Liver (tissue), 9 donors: Measurements from ENCODE around the gene SHC4. TPM values are rescaled to one million over a fixed set of nuclear protein-coding genes. Genes with fewer than 3 reads are reported as not detected.

Source experiments
- DNase-seq: peaks from one replicate; pipeline ENCODE4 v3.0.0-alpha.2; 2017; ENCODE audit warnings: low spot score
- H3K27ac ChIP-seq, 2 donors: one replicate each; pipeline ENCODE4 v1.7.0; 2013; ENCODE audit warnings: inconsistent platforms in 2 of 2, low read length in 2 of 2, control low read depth in 1 of 2, low read depth in 1 of 2, mild to moderate bottlenecking in 1 of 2
- H3K27me3 ChIP-seq, 4 donors: one replicate each; pipeline versions ENCODE4 v1.6.1 to v1.7.0; 2013; ENCODE audit warnings: low read length in 3 of 4, inconsistent platforms in 1 of 4, mild to moderate bottlenecking in 1 of 4, moderate library complexity in 1 of 4; ENCODE audit not compliant: control insufficient read depth in 4 of 4, insufficient read depth in 4 of 4
- H3K36me3 ChIP-seq, 4 donors: one replicate each; pipeline versions ENCODE4 v1.6.1 to v1.7.0; 2013; ENCODE audit warnings: low read length in 3 of 4, mild to moderate bottlenecking in 3 of 4, low read depth in 1 of 4, moderate library complexity in 1 of 4; ENCODE audit not compliant: control insufficient read depth in 4 of 4, insufficient read depth in 3 of 4
- H3K4me1 ChIP-seq, 4 donors: one replicate each; pipeline versions ENCODE4 v1.6.1 to v1.7.0; 2013; ENCODE audit warnings: low read length in 3 of 4, mild to moderate bottlenecking in 3 of 4, moderate library complexity in 1 of 4; ENCODE audit not compliant: control insufficient read depth in 4 of 4, insufficient read depth in 4 of 4
- H3K4me3 ChIP-seq, 3 donors: one replicate each; pipeline versions ENCODE4 v1.6.1 to v1.7.0; 2013; ENCODE audit warnings: low read length in 3 of 3, control low read depth in 1 of 3, low read depth in 1 of 3, mild to moderate bottlenecking in 1 of 3
- H3K9ac ChIP-seq, 2 donors: one replicate each; pipeline ENCODE4 v1.7.0; 2013; ENCODE audit warnings: low read length in 2 of 2, mild to moderate bottlenecking in 2 of 2, moderate library complexity in 2 of 2, control low read depth in 1 of 2, low read depth in 1 of 2
- H3K9me3 ChIP-seq, 4 donors: one replicate each; pipeline versions ENCODE4 v1.6.1 to v1.7.0; 2013; ENCODE audit warnings: low read length in 3 of 4; ENCODE audit not compliant: control insufficient read depth in 4 of 4
- EGR1 ChIP-seq, 2 donors: IDR thresholded peaks; 2 replicates each; pipeline ENCODE4 v1.6.1; 2016 to 2018; ENCODE audit warnings: antibody characterized with exemption in 2 of 2, low read depth in 2 of 2
- FOXA1 ChIP-seq: IDR thresholded peaks from 2 replicates; pipeline ENCODE4 v1.6.1; 2016; ENCODE audit warnings: antibody characterized with exemption
- FOXA2 ChIP-seq: IDR thresholded peaks from 2 replicates; pipeline ENCODE4 v1.6.1; 2016; ENCODE audit warnings: antibody characterized with exemption
- GABPA ChIP-seq, 2 donors: IDR thresholded peaks in 1 of 2; conservative IDR thresholded peaks in 1 of 2; 2 replicates each; pipeline ENCODE4 v1.6.1; 2016; ENCODE audit warnings: antibody characterized with exemption in 2 of 2, mild to moderate bottlenecking in 1 of 2, moderate library complexity in 1 of 2
- HNF4A ChIP-seq, 2 donors: conservative IDR thresholded peaks; 2 replicates each; pipeline ENCODE4 v1.6.1; 2016; ENCODE audit warnings: antibody characterized with exemption in 2 of 2, mild to moderate bottlenecking in 2 of 2
- HNF4G ChIP-seq: IDR thresholded peaks from 2 replicates; pipeline ENCODE4 v1.6.1; 2016; ENCODE audit warnings: antibody characterized with exemption
- JUND ChIP-seq, 2 donors: IDR thresholded peaks; 2 replicates each; pipeline ENCODE4 v1.6.1; 2016; ENCODE audit warnings: antibody characterized with exemption in 2 of 2
- NR2F2 ChIP-seq: IDR thresholded peaks from 2 replicates; pipeline ENCODE4 v1.6.1; 2016; ENCODE audit warnings: antibody characterized with exemption
- RAD21 ChIP-seq, 2 donors: IDR thresholded peaks; 2 replicates each; pipeline ENCODE4 v1.6.1; 2016; ENCODE audit warnings: antibody characterized with exemption in 2 of 2, mild to moderate bottlenecking in 2 of 2
- RXRA ChIP-seq, 2 donors: IDR thresholded peaks; 2 replicates each; pipeline ENCODE4 v1.6.1; 2017 to 2018; ENCODE audit warnings: antibody characterized with exemption in 2 of 2, mild to moderate bottlenecking in 1 of 2
- SP1 ChIP-seq: IDR thresholded peaks from 2 replicates; pipeline ENCODE4 v1.6.1; 2018; ENCODE audit warnings: antibody characterized with exemption, mild to moderate bottlenecking
- TAF1 ChIP-seq: conservative IDR thresholded peaks from 2 replicates; pipeline ENCODE4 v1.6.1; 2016; ENCODE audit warnings: antibody characterized with exemption, mild to moderate bottlenecking
- YY1 ChIP-seq: IDR thresholded peaks from 2 replicates; pipeline ENCODE4 v1.6.1; 2016; ENCODE audit warnings: antibody characterized with exemption, mild to moderate bottlenecking
- polyA plus RNA-seq, 2 donors: library from polyadenylated mRNA; stranded (reverse) in 1 of 2; unstranded in 1 of 2; fragments of 200-250 nt in 1 of 2; fragments of >200 nt in 1 of 2; fragmentation: Nextera tagmentation in 1 of 2; extraction: Ambion mirVana in 1 of 2; gene quantifications; one replicate each; pipeline versions ENCODE4 v1.2.1 to v1.2.3, GENCODE V29; 2013 to 2015
- total RNA-seq, 2 donors: library from RNA; depleted of rRNA; stranded (reverse); fragments of >200 nt; gene quantifications; one replicate each; pipeline ENCODE4 v1.2.3, GENCODE V29; 2014
- TF ChIP-seq, protein P1 (sequence below): IDR thresholded peaks from 2 replicates; pipeline ENCODE4 v1.6.1; 2016; ENCODE audit warnings: antibody characterized with exemption
- TF ChIP-seq, protein P2 (sequence below): fragments of 150-350 bp; IDR thresholded peaks from 2 replicates; pipeline ENCODE4 v1.5.1; 2017; ENCODE audit warnings: improper control_type of control experiment, low read depth, low read length; ENCODE audit not compliant: missing input control
- TF ChIP-seq, protein P3 (sequence below): IDR thresholded peaks from 2 replicates; pipeline ENCODE4 v1.6.1; 2016; ENCODE audit warnings: antibody characterized with exemption
- TF ChIP-seq, protein P4 (sequence below): IDR thresholded peaks from 2 replicates; pipeline ENCODE4 v1.6.1; 2016; ENCODE audit warnings: antibody characterized with exemption, mild to moderate bottlenecking
- TF ChIP-seq, protein P5 (sequence below): IDR thresholded peaks from 2 replicates; pipeline ENCODE4 v1.6.1; 2016; ENCODE audit warnings: antibody characterized with exemption
- donor health status: healthy.
- donor health status: healthy.
- donor health status: healthy.
- donor health status: healthy.
- donor health status: healthy.

The SHC4 gene
- total and polyA plus RNA-seq, 4 donors = under 0.01 to 0.19 (median 0.05) TPM

DNA sequence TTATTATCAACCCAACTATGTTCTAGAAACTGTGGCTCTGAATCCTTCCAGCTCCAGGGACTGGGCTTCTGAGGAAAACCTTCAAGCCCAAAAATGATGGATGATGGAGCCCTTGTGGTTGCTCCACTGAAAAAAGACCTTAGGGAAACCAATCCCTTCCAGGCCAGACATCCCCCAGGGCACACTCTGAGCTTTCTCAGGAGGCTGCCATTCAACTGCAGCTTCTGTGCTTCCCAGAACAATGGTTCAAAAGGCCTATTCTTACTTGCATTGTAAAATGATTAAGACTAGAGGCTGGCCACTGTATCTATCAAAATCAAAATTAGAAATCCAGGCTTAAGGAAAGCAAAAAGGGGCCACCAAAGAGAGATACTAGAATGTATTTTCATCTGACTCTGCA lies 58.5 kb downstream of the SHC4 start:
- Histone ChIP-seq H3K9ac (no peak overlapping the region), H3K9me3 (no peaks in the 10 kb centered on the region), H3K36me3 (no peaks in the 10 kb centered on the region), H3K27ac (no peak overlapping the region), H3K4me3 (no peak overlapping the region), H3K27me3 (no peaks in the 10 kb centered on the region), H3K4me1 (no peaks in the 10 kb centered on the region)
- no peak for DNase-seq
- TF ChIP-seq GABPA (IDR thresholded peaks at IDR 0.05 in 1 of 2, conservative IDR thresholded peaks at IDR 0.05 in 1 of 2) (no peak), HNF4A (conservative IDR thresholded peaks at IDR 0.05) (no peak), FOXA1 (no peak), YY1 (no peak), SP1 (no peak), JUND (IDR thresholded peaks at IDR 0.05) (no peak), NR2F2 (no peak), RAD21 (IDR thresholded peaks at IDR 0.05) (no peak), FOXA2 (no peak), HNF4G (no peak), EGR1 (IDR thresholded peaks at IDR 0.05; ENCODE audit: low read depth in 2 of 2) (no peak), RXRA (IDR thresholded peaks at IDR 0.05) (no peak), TAF1 (no peak)
- TF ChIP-seq, protein P1, sequence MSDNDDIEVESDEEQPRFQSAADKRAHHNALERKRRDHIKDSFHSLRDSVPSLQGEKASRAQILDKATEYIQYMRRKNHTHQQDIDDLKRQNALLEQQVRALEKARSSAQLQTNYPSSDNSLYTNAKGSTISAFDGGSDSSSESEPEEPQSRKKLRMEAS = no peak
- TF ChIP-seq, protein P2, sequence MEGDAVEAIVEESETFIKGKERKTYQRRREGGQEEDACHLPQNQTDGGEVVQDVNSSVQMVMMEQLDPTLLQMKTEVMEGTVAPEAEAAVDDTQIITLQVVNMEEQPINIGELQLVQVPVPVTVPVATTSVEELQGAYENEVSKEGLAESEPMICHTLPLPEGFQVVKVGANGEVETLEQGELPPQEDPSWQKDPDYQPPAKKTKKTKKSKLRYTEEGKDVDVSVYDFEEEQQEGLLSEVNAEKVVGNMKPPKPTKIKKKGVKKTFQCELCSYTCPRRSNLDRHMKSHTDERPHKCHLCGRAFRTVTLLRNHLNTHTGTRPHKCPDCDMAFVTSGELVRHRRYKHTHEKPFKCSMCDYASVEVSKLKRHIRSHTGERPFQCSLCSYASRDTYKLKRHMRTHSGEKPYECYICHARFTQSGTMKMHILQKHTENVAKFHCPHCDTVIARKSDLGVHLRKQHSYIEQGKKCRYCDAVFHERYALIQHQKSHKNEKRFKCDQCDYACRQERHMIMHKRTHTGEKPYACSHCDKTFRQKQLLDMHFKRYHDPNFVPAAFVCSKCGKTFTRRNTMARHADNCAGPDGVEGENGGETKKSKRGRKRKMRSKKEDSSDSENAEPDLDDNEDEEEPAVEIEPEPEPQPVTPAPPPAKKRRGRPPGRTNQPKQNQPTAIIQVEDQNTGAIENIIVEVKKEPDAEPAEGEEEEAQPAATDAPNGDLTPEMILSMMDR = no peak
- TF ChIP-seq, protein P3, sequence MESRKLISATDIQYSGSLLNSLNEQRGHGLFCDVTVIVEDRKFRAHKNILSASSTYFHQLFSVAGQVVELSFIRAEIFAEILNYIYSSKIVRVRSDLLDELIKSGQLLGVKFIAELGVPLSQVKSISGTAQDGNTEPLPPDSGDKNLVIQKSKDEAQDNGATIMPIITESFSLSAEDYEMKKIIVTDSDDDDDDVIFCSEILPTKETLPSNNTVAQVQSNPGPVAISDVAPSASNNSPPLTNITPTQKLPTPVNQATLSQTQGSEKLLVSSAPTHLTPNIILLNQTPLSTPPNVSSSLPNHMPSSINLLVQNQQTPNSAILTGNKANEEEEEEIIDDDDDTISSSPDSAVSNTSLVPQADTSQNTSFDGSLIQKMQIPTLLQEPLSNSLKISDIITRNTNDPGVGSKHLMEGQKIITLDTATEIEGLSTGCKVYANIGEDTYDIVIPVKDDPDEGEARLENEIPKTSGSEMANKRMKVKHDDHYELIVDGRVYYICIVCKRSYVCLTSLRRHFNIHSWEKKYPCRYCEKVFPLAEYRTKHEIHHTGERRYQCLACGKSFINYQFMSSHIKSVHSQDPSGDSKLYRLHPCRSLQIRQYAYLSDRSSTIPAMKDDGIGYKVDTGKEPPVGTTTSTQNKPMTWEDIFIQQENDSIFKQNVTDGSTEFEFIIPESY = no peak
- TF ChIP-seq, protein P4, sequence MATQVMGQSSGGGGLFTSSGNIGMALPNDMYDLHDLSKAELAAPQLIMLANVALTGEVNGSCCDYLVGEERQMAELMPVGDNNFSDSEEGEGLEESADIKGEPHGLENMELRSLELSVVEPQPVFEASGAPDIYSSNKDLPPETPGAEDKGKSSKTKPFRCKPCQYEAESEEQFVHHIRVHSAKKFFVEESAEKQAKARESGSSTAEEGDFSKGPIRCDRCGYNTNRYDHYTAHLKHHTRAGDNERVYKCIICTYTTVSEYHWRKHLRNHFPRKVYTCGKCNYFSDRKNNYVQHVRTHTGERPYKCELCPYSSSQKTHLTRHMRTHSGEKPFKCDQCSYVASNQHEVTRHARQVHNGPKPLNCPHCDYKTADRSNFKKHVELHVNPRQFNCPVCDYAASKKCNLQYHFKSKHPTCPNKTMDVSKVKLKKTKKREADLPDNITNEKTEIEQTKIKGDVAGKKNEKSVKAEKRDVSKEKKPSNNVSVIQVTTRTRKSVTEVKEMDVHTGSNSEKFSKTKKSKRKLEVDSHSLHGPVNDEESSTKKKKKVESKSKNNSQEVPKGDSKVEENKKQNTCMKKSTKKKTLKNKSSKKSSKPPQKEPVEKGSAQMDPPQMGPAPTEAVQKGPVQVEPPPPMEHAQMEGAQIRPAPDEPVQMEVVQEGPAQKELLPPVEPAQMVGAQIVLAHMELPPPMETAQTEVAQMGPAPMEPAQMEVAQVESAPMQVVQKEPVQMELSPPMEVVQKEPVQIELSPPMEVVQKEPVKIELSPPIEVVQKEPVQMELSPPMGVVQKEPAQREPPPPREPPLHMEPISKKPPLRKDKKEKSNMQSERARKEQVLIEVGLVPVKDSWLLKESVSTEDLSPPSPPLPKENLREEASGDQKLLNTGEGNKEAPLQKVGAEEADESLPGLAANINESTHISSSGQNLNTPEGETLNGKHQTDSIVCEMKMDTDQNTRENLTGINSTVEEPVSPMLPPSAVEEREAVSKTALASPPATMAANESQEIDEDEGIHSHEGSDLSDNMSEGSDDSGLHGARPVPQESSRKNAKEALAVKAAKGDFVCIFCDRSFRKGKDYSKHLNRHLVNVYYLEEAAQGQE = no peak
- TF ChIP-seq, protein P5, sequence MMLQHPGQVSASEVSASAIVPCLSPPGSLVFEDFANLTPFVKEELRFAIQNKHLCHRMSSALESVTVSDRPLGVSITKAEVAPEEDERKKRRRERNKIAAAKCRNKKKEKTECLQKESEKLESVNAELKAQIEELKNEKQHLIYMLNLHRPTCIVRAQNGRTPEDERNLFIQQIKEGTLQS = no peak
